GM19025 (cell line): ENCODE measurements around the gene APEH.

Experiments used
- ATAC-seq: cut with Tn5 transposase; IDR thresholded peaks from one replicate; pipeline ENCODE4 v1.9.1; 2021; ENCODE audit warnings: mild to moderate bottlenecking, low read depth, moderate library complexity; ENCODE audit not compliant: unreplicated experiment

Gene APEH

DNA sequence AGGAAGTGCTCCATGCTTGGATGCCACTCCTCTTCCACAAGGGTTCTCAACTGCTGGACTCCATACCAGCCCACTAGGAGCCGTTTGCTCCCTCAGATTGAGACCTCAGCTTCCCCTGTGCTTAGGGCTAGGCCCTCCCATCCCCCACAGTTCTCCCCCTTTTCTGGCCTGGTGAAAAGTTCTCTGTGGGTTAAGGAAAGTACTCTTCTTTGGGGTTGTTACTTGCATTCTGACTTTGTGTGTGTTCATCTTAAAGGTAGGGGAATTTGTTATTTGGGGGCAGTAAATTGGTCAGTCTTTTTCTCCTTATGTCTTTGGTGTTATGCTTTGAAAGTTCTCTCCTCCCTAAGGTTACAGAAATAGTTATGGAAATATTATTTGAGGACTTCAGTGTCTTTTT, 24.0 kb upstream of the APEH start:
- ATAC-seq, result no peak

DNA sequence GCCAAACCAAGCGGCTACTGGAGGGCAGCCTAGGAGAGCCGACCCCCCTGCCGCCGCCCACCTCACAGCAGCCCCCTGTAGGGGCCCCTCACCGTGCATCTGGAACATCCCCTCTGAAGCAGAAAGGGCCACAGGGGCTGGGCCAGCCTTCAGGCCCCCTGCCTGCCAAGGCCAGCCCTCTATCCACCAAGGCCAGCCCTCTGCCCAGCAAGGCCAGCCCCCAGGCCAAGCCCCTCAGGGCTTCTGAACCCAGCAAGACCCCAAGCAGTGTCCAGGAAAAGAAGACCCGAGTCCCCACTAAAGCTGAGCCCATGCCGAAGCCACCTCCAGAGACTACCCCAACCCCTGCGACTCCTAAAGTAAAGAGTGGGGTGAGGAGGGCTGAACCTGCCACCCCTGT, 23.5 kb upstream of the APEH start:
- no peak for ATAC-seq

DNA sequence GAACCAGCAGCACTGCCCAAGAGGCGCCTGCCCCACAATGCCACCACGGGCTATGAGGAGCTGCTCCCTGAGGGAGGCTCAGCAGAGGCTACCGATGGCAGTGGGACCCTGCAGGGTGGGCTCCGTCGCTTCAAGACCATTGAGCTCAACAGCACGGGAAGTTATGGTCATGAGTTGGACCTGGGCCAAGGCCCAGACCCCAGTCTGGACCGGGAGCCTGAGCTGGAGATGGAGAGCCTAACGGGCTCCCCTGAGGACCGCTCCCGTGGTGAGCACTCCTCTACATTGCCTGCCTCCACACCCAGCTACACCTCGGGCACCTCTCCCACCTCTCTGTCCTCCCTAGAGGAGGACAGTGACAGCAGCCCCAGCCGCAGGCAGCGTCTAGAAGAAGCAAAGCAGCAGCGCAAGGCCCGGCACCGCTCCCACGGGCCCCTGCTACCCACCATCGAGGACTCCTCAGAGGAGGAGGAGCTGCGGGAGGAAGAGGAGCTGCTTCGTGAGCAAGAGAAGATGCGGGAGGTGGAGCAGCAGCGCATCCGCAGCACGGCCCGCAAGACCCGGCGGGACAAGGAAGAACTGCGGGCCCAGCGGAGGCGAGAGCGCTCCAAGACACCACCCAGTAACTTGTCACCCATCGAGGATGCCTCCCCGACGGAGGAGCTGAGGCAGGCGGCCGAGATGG, 21.8 kb upstream of the APEH start:
- ATAC-seq, result no peak

DNA sequence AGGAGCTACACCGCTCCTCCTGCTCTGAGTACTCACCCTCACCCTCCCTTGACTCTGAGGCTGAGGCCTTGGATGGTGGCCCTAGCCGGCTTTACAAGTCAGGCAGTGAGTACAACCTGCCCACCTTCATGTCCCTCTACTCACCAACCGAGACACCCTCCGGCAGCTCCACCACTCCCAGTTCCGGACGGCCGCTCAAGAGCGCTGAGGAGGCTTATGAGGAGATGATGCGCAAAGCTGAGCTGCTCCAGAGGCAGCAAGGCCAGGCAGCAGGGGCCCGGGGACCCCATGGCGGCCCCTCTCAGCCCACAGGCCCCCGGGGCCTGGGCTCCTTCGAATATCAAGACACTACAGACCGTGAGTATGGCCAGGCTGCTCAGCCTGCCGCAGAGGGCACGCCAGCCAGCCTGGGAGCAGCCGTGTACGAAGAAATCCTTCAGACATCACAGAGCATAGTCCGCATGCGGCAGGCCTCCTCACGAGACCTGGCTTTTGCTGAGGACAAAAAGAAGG, 21.2 kb upstream of the APEH start:
- no peak for ATAC-seq

DNA sequence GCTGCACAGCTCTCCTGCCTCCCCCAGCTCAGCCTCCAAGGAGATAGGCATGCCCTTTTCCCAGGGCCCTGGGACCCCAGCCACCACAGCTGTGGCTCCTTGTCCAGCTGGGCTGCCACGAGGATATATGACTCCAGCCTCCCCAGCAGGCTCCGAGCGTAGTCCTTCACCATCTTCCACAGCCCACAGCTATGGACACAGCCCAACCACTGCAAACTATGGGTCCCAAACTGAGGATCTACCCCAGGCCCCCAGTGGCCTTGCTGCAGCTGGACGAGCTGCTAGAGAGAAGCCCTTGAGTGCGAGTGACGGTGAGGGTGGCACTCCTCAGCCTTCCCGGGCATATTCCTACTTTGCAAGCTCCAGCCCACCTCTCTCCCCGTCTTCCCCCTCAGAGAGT, 20.5 kb upstream of the APEH start:
- ATAC-seq, result no peak

DNA sequence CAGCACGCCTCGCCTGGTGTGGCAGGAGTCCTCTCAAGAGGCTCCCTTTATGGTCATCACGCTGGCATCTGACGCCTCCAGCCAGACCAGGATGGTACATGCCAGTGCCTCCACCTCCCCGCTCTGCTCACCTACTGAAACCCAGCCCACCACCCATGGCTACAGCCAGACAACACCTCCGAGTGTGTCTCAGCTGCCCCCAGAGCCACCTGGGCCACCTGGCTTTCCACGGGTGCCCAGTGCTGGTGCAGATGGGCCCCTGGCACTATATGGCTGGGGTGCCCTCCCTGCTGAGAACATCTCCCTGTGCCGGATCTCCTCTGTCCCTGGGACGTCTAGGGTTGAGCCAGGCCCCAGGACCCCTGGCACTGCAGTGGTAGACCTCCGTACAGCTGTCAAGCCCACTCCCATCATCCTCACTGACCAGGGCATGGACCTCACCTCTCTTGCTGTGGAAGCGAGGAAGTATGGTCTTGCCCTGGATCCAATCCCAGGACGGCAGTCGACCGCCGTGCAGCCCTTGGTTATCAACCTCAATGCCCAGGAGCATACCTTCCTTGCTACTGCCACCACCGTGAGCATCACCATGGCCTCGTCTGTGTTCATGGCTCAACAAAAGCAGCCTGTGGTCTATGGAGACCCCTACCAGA, 19.9 kb upstream of the APEH start:
- no peak for ATAC-seq

DNA sequence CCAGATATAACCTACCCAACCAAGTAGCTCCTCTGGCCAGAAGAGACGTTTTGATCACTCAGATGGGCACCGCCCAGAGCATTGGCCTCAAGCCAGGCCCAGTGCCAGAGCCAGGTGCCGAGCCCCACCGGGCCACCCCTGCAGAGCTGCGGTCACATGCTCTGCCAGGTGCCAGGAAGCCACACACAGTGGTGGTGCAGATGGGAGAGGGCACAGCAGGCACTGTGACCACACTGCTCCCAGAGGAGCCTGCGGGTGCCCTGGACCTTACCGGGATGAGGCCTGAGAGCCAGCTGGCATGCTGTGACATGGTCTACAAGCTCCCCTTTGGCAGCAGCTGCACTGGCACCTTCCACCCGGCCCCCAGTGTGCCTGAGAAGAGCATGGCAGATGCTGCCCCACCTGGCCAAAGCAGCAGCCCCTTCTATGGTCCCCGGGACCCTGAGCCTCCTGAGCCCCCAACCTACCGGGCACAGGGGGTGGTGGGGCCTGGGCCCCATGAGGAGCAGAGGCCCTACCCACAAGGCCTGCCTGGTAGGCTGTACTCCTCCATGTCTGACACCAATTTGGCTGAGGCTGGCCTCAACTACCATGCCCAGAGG, 19.1 kb upstream of the APEH start:
- no peak for ATAC-seq

DNA sequence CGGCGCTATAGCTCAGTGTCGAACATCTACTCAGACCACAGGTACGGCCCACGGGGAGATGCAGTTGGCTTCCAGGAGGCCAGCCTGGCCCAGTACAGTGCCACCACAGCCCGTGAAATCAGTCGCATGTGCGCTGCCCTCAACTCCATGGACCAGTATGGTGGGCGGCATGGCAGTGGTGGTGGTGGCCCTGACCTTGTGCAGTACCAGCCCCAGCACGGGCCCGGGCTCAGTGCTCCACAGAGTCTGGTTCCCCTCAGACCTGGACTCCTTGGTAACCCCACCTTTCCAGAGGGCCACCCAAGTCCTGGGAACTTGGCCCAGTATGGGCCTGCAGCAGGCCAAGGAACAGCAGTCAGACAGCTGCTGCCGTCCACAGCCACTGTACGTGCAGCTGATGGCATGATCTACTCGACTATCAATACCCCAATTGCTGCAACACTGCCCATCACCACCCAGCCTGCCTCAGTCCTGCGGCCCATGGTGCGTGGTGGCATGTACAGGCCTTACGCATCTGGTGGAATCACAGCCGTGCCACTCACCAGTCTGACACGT, 18.3 kb upstream of the APEH start:
- no peak for ATAC-seq

DNA sequence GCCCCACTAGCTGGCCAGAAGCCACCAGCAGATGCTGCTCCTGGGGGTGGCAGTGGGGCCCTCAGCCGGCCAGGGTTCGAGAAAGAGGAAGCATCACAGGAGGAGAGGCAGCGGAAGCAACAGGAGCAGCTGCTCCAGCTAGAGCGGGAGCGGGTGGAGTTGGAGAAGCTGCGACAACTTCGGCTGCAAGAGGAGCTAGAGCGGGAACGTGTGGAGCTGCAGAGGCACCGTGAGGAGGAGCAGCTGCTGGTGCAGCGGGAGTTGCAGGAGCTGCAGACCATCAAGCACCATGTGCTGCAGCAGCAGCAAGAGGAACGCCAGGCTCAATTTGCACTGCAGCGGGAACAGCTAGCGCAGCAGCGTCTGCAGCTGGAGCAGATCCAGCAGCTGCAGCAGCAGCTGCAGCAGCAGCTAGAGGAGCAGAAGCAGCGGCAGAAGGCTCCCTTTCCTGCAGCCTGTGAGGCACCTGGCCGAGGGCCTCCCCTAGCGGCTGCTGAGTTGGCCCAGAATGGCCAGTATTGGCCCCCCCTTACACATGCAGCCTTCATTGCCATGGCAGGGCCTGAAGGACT, 17.5 kb upstream of the APEH start:
- no peak for ATAC-seq

DNA sequence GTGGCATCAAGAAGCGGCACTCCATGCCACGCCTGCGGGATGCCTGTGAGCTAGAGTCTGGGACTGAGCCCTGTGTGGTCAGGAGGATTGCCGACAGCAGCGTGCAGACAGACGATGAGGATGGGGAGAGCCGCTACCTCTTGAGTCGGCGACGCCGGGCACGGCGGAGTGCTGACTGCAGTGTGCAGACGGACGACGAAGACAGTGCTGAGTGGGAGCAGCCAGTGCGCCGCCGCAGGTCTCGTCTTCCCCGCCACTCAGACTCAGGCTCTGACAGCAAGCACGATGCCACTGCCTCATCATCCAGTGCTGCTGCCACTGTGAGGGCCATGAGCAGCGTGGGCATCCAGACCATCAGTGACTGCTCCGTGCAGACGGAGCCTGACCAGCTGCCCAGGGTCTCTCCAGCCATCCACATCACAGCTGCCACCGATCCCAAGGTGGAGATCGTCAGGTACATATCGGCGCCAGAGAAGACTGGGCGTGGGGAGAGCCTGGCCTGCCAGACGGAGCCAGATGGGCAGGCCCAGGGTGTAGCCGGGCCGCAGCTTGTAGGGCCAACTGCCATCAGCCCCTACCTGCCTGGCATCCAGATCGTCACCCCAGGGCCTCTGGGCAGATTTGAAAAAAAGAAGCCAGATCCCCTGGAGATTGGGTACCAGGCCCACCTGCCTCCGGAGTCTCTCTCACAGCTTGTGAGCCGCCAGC, 16.8 kb upstream of the APEH start:
- ATAC-seq, result no peak

DNA sequence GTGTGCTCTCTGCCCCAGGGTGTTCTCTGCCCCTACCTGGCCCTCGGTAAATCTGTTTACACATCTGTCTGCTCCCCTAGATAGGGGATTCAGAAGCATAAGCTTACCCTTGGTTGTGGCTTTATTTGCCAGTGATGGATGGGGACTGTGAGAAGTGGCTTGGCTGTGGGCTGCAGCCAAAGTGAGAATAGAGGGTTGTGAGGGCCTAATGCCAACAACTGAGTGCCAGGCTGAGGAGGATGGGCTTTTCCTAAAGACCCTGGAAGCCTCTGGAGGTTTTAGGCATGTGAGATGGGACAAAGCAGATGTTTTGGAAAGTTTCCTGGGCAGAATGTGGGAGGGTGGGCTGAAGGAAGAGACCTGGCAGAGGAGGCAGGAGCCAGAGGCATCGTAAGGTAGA, 15.4 kb upstream of the APEH start:
- no peak for ATAC-seq

DNA sequence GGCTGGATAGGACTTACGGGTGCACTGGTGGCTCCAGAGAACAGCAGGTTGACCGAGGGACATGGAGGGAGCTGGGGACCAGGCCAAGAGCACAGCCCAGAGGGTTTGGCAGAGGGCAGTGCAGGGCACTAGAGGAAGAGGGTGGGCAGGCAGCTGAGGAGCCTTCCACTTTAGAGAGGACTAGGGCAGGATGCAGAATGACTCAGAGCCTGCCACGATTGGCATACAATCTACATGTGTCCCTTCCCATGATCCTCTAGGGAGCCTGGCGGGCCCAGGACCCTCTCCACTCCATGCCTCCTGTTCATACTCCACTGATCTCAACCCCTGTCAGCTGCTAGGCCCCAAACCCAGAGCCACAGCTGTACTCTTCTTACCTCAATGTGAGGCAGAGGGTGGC, 14.4 kb upstream of the APEH start:
- no peak for ATAC-seq

DNA sequence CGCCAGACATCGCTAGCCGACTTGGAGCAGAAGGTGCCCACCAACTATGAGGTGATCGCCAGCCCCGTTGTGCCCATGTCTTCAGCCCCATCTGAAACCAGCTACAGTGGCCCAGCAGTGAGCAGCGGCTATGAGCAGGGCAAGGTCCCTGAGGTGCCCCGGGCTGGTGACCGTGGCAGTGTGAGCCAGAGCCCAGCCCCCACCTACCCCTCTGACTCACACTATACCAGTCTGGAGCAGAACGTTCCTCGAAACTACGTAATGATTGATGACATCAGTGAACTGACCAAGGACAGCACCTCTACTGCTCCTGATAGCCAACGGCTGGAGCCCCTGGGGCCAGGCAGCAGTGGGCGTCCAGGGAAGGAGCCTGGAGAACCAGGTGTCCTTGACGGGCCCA, 12.9 kb upstream of the APEH start:
- ATAC-seq, result no peak

DNA sequence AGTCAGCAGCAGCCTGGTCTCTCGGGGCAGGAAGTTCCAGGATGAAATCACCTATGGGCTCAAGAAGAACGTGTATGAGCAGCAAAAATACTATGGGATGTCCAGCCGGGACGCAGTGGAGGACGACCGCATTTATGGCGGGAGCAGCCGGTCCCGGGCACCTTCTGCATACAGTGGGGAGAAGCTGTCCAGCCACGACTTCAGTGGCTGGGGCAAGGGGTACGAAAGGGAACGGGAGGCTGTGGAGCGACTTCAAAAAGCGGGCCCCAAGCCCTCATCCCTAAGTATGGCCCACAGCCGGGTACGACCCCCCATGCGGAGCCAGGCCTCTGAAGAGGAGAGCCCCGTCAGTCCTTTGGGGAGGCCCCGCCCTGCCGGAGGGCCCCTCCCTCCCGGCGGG, 12.1 kb upstream of the APEH start:
- ATAC-seq, result no peak

DNA sequence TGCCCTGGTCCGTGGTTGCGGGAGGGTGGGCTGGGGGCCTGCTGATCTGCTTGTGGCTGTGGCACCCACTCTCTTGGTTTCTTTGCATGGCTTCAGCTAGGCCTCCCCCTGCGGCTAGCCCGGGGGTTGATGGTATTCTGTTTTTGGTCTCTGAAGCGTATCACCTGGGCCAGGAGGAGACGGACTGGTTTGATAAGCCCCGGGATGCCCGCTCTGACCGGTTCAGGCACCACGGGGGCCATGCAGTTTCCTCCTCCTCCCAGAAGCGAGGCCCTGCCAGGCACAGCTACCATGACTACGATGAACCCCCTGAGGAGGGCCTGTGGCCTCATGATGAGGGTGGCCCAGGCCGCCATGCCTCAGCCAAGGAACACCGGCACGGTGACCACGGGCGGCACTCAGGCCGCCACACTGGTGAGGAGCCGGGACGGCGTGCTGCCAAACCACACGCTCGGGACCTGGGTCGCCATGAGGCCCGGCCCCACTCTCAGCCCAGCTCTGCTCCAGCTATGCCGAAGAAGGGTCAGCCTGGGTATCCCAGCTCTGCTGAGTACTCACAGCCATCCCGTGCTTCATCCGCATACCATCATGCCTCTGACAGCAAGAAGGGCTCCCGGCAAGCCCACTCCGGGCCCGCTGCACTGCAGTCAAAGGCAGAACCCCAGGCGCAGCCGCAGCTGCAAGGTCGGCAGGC, 11.3 kb upstream of the APEH start:
- ATAC-seq, result no peak

DNA sequence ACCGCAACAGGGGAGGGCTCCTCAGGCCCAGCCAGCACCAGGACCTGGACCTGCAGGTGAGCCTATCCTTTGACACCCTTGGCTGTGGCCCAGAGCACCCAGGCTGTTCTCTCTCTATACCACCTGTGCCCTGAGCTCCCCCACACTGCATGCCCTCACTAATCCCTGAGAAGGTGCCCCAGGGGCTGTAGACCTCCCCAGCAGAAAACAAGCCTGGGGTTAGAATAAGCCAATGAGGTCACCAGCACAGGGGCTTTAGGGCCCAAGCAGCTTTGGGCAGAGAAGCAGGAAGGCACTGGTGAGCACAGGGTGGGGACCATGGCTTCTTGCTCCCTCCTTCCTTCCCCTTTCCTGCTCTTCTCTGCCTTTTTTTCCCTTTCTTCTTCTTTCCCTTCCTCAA, 10.3 kb upstream of the APEH start:
- no peak for ATAC-seq

DNA sequence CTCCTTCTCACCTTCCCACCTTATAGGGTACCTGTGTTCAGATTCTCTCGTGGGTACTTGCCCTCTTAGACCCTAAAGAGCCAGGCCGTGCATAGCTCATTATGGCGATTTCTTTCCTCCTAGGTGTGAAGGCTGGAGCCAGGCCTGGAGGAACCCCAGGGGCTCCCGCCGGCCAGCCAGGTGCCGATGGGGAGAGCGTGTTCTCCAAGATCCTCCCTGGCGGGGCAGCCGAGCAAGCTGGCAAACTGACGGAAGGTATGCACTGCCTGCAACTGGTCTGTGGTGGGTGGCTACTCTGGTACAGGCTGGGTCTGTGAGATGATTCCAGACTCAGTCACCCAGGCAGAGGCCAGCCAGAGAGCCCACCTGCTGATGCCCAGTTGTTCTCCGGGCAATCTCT, 9.9 kb upstream of the APEH start:
- no peak for ATAC-seq

DNA sequence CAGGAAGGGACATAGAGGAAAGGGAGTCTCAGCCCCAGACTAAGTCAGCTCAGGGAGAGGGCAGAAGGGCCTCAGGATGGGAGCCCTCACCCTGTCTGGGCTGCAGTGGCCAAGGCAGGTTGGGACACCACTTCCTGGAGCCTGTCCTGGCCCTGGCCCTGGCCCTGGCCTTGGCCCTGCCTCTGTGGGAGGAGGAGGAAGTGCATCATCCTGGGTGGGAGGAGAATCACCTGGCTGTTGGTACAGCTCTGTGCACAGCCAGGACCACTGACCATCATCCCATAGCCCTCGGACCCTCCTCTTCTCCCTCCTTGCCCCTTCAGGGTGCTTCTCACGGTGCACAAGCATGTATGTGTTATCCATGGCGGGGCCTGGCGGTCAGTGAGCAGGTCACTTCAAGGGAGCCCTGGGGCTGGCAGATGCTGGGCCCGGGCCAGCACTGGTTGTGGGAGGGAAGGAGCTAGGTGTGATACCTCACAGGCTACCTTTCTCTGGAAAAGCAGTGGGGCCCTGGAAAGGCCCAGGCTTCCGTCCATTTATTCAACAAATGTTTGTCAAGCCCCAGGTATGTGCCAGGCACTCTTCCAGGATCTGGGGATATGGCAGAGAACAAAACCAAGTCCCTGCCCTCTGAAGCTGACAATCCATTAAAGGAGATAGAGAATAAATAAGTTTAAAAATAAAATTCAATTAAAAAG, 8.2 kb upstream of the APEH start:
- ATAC-seq, result no peak

DNA sequence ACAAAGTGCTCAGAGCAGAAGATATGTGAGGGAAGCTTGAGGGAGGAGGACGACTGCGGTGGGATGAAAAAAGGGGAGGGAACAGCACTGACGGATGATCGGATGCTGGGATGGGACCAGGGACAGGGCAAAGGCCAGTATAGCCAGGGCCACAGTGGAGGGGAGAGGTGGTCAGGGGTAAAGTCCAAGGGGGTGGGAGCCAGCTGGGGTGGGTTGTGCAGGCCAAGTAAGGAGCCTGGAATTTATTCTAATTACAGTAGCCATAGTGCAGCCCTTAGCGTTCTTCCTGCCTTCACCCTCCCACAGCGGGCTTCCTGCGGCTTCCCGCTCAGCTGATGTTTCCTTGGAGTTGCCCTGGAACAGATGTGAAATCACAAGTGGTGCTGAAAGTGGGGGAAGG, 7.6 kb upstream of the APEH start:
- ATAC-seq, result no peak
